Body of pancreas (tissue), 4 donors: ENCODE measurements around the gene GNAZ. TPM values are rescaled to one million over a fixed set of nuclear protein-coding genes. Genes with fewer than 3 reads are reported as not detected.

Experiments
- ATAC-seq: fragments of 150-250 bp; one replicate; pipeline ENCODE4 v1.9.1; 2016
- DNase-seq, 4 donors: peaks; one replicate each; pipeline ENCODE4 v3.0.0-alpha.2; 2019
- H3K27ac ChIP-seq, 4 donors: fragments of 200-600 bp; sonication (generic); 1 replicate in 3 of 4; 2 replicates in 1 of 4; pipeline versions ENCODE4 v1.5.1 to v1.6.1; 2016 to 2019; ENCODE audit warnings: mild to moderate bottlenecking in 1 of 4, mixed read lengths in 1 of 4, moderate library complexity in 1 of 4
- H3K27me3 ChIP-seq, 2 donors: fragments of 200-600 bp; sonication (generic); one replicate each; pipeline ENCODE4 v1.6.0; 2016; ENCODE audit warnings: mild to moderate bottlenecking in 1 of 2
- H3K36me3 ChIP-seq, 2 donors: fragments of 200-600 bp; sonication (generic); replicated peaks in 1 of 2; 2 replicates each; pipeline ENCODE4 v1.5.1; 2016; ENCODE audit warnings: low read depth in 2 of 2; ENCODE audit not compliant: insufficient read depth in 1 of 2
- H3K4me1 ChIP-seq: fragments of 200-600 bp; sonication (generic); one replicate; pipeline ENCODE4 v1.6.0; 2016
- H3K4me3 ChIP-seq, 2 donors: fragments of 200-600 bp; sonication (generic); 1 replicate in 1 of 2; 2 replicates in 1 of 2; pipeline ENCODE4 v1.5.1; 2016 to 2019
- H3K9me3 ChIP-seq, 3 donors: fragments of 200-600 bp; sonication (generic); 1 replicate in 2 of 3; 2 replicates in 1 of 3; pipeline ENCODE4 v1.5.1; 2016
- POLR2A ChIP-seq, 3 donors: fragments of 450-650 bp; IDR thresholded peaks; one replicate each; pipeline ENCODE4 v1.6.1; 2016; ENCODE audit warnings: antibody characterized with exemption in 3 of 3, mild to moderate bottlenecking in 2 of 3
- WGBS, 2 donors: methylation state at CpG; one replicate each; pipeline ENCODE4 v1.1.5; 2017; 5-methylcytosine and 5-hydroxymethylcytosine counted together
- intact Hi-C: fragments of 100-400 bp; cut with DNase I; formaldehyde crosslinking; loops from one replicate; pipeline ENCODE4 v1.15.1; 2023
- total RNA-seq, 2 donors: library from RNA; depleted of rRNA; stranded (reverse); fragments of >200 nt; gene quantifications; one replicate each; pipeline ENCODE4 v1.1.0, GENCODE V29; 2016
- TF ChIP-seq, protein P1 (sequence below), 7 experiments: fragments of 450-650 bp in 4 of 7; fragments of 200-600 bp in 3 of 7; sonication (generic) in 3 of 7; IDR thresholded peaks; one replicate each; pipeline ENCODE4 v1.5.1; 2016 to 2019; ENCODE audit warnings: antibody characterized with exemption in 7 of 7

The GNAZ gene
- total RNA-seq, 2 donors from 2014 or later, result 0.33 to 2.3 TPM

DNA sequence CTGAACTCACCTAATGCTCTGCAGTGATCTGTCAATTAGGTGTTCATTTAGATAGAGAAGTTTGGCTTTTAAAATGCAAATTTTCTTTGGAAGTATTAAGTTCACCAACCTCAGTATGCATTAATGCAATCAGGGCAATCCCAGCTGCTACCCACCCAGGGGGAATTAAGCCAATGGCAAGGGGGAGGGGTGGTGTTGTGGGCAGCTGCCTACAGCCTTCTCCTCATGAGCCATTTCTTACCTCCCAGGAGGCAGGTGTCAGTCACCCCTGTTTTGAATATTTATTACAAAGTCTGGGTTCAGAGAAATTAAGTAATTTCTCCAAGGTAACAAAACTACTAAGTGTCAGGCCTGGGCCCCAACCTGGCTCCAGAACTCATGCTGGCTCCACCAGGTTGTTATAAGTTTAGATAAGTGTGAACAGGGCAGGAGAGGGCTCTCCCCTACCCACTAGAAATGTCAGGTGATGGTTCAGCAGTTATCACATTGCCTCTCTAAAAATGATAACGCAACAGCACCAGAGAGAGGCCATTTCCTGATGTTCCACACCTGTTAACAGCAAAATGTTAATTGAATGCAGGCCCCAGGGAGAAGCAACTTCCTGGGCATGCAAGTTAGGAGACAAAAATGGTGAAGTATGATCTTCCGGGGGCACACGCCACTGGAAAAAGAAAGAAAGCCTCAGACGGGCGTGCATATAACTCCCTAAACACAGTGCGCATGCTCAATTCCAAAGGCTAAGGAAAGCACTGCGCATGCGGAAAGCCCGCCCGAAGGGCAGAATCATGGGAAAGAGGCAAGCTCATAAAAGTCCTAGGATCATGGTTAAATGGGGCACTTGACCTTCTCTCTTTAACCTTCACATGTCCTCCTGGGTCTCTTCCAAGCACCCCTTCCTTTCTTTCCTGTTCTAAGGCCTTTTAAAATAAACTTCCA, 35.4 kb upstream of the GNAZ start:
- TF ChIP-seq, protein P1, sequence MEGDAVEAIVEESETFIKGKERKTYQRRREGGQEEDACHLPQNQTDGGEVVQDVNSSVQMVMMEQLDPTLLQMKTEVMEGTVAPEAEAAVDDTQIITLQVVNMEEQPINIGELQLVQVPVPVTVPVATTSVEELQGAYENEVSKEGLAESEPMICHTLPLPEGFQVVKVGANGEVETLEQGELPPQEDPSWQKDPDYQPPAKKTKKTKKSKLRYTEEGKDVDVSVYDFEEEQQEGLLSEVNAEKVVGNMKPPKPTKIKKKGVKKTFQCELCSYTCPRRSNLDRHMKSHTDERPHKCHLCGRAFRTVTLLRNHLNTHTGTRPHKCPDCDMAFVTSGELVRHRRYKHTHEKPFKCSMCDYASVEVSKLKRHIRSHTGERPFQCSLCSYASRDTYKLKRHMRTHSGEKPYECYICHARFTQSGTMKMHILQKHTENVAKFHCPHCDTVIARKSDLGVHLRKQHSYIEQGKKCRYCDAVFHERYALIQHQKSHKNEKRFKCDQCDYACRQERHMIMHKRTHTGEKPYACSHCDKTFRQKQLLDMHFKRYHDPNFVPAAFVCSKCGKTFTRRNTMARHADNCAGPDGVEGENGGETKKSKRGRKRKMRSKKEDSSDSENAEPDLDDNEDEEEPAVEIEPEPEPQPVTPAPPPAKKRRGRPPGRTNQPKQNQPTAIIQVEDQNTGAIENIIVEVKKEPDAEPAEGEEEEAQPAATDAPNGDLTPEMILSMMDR (IDR thresholded peaks at IDR 0.05), result no peak
- no peak for TF ChIP-seq POLR2A (IDR thresholded peaks at IDR 0.05)
- intact Hi-C loops, result no loop called here
- no peak for DNase-seq
- Histone ChIP-seq H3K4me3 (no peak overlapping the region), H3K36me3 (no peaks in the 10 kb centered on the region), H3K27me3 (no peaks in the 10 kb centered on the region), H3K27ac (no peak overlapping the region), H3K9me3 (no peaks in the 10 kb centered on the region), H3K4me1 (no peaks in the 10 kb centered on the region)
- 87 to 93% methylated on average over 10 of the region's 10 CpGs for WGBS, 2 donors
- ATAC-seq, result no peak

DNA sequence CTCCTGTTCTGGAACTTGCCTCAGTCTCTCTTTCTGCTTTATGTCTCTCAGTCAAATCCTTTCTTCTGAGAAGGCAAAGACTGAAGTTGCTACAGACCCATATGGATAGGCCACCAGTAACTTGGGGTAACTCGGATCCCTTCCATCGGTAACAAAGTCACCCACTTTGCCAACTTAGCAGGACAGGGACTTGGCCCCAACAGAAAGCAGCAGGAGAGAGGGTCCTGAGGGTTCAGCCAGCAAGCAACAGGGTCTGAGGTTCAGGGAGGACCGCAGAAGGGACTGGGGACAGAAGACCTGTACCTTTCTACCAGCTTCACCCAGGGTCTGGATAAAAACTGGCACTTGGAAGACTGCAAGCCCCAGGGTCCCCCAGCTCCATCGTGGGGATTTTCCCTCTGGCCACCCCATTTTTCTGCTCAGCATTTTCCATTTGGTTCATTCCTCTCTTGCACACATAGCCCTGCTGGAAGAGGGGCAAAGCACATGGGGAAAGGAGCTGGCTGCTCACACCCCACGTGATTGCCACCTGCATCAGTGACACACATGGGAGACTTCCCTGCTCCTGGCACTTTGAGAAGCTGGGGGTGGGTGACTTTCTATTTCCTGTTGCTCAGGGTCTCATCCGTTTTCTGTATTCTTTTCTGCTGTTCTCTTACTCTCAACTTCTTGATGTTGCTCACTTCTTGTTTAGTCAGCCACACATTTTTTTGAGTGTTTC, 34.6 kb upstream of the GNAZ start:
- 69 to 71% methylated on average over 6 of the region's 6 CpGs for WGBS, 2 donors
- H3K36me3 ChIP-seq, result no peaks in the 10 kb centered on the region
- no peaks in the 10 kb centered on the region for H3K27me3 ChIP-seq
- H3K4me3 ChIP-seq, result no peak overlapping the region
- no peak for TF ChIP-seq POLR2A (IDR thresholded peaks at IDR 0.05)
- TF ChIP-seq, protein P1 (IDR thresholded peaks at IDR 0.05), result no peak
- H3K4me1 ChIP-seq, result no peaks in the 10 kb centered on the region
- H3K27ac ChIP-seq, result no peak overlapping the region
- DNase-seq (no peak), ATAC-seq (no peak)
- H3K9me3 ChIP-seq, result no peaks in the 10 kb centered on the region
- intact Hi-C loops, result no loop called here

DNA sequence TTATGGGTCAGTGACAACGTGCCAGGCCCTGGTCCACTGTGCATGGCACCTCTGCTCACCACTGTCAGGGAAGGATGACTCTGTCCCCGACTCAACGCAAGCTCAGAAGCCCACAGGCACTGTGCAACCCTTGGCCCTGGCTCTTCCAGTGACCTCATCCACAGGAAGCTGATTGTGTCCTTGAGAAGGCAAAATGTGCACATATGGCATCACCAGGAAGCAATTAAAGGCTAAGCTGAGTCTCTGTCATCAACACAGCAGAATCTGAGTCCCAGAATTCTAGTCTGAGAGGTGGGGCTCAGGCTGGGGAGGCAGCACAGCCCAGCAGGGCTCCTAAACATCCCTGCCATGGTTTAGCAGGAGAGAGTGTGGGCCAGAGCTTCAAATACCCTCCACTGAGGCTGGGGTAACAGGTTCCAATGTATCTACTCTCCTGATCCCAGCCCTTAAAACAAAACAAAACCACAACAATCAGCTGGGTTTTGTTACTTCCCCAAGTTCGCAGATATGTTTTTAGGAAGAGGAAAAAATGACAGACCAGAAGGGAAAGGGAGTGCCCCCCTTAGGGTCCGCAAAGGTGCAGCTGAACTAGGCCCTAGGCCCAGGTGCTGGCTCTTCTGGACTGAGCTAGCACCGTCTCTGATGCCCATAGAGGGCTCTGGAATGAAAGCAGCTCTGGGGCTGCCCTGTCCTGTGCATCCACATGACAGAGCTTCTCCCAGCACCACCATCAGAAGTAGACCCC, 33.5 kb upstream of the GNAZ start:
- TF ChIP-seq, protein P1 (IDR thresholded peaks at IDR 0.05), result no peak
- TF ChIP-seq POLR2A (IDR thresholded peaks at IDR 0.05), result no peak
- ATAC-seq (peak; percentile 50), DNase-seq (peak in 2 of 4 donors; percentile 12 to 18)
- Histone ChIP-seq H3K27me3 (no peaks in the 10 kb centered on the region), H3K27ac (no peak overlapping the region), H3K4me1 (no peaks in the 10 kb centered on the region), H3K9me3 (no peaks in the 10 kb centered on the region), H3K4me3 (no peak overlapping the region), H3K36me3 (no peaks in the 10 kb centered on the region)
- intact Hi-C loops, result no loop called here
- WGBS, 2 donors, result 47 to 69% methylated on average over 6 of the region's 6 CpGs

DNA sequence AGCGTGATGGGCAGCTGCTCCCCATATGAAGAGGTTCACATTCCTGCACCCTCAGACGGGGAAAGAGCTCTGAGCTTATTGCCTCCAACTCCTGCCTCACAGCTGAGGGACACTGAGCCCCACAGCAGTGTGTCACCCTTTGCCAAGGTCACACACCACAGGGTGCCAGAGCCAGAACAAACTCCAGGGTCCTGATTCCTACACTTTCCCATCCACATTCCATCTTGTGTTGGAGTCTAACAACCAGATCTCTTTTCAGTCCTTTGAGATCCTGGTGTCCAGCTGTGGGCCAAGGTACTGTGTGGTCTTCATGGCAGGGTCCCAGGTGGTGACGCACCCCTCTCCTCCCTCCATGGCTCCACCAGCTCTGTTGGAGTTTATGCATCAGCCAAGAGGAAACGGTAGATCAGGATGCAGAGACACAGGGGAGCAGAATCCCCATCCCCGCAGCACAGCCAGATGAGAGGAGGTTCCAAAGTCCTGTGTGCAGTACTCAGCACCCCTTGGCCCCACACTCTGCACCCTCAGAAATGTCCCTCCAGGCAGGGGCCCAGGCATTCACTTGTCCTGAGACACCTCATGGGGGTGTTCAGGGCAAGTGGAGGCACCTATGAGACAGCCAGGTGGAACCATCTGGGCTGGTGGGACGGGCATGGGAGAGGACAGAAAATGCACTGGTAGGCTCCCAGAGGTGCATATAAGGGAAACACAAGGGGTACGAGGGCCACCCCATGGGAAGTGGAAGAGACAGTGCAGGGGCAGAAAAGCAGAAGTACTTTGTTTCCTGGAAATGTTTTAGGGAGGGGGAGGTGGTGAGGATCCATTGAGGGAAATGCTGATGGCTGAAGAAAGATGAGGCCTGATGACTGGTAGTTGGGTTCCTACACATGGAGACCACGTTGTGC, 32.6 kb upstream of the GNAZ start:
- WGBS, 2 donors, result 71 to 76% methylated on average over 5 to 8 of the region's 8 CpGs
- DNase-seq (no peak), ATAC-seq (no peak)
- no peaks in the 10 kb centered on the region for H3K4me1 ChIP-seq
- no peaks in the 10 kb centered on the region for H3K36me3 ChIP-seq
- H3K9me3 ChIP-seq, result no peaks in the 10 kb centered on the region
- intact Hi-C loops, result no loop called here
- H3K27me3 ChIP-seq, result no peaks in the 10 kb centered on the region
- H3K4me3 ChIP-seq, result no peak overlapping the region
- H3K27ac ChIP-seq, result no peak overlapping the region
- TF ChIP-seq, protein P1 (IDR thresholded peaks at IDR 0.05), result no peak
- TF ChIP-seq POLR2A (IDR thresholded peaks at IDR 0.05), result no peak
